T-helper 1 cell treated with Interleukin-12 subunit alpha and Interleukin-12 subunit beta and Interleukin-4 antibody, amounts not matched to agents 30 ng/mL and 1 ng/mL, for 36 hours (primary cell): ENCODE data around the gene WDR33. TPM values are rescaled to one million over a fixed set of nuclear protein-coding genes. Genes with fewer than 3 reads are reported as not detected.

Experiments
- intact Hi-C: fragments of 100-400 bp; cut with micrococcal nuclease; formaldehyde crosslinking; loops from one replicate; pipeline ENCODE4 v1.15.1; 2024
- total RNA-seq: library from RNA; stranded (reverse); gene quantifications from 2 replicates; pipeline ENCODE4 v1.2.3, GENCODE V29; 2022

Gene WDR33
- total RNA-seq, 1 donor from 2014 or later = 79.3 TPM

GRCh38 chr2:127675331-127676261 lies 135.4 kb downstream of the WDR33 start, which contains the start of gene LIMS2:
Gene LIMS2 (minus strand): TSS chr2:127675530. CDS start chr2:127675024, 506 bp downstream.
- intact Hi-C loops = no loop called here

- intact Hi-C loops = no loop called here
Measured at GRCh38 chr2:127674241-127675209, 136.4 kb downstream of the WDR33 start.

GRCh38 chr2:127673291-127674069 lies 137.5 kb downstream of the WDR33 start:
- intact Hi-C loops = no loop called here

GRCh38 chr2:127672341-127673224 lies 138.4 kb downstream of the WDR33 start:
- intact Hi-C loops = no loop called here

- intact Hi-C loops = no loop called here
Measured at GRCh38 chr2:127671557-127672302, 139.2 kb downstream of the WDR33 start.

GRCh38 chr2:127670957-127671290 lies 140.0 kb downstream of the WDR33 start:
- intact Hi-C loops = no loop called here

GRCh38 chr2:127670055-127670956 lies 140.7 kb downstream of the WDR33 start:
- intact Hi-C loops = no loop called here

- intact Hi-C loops = no loop called here
Measured at GRCh38 chr2:127669056-127669455, 141.9 kb downstream of the WDR33 start.

- intact Hi-C loops = no loop called here
Measured at GRCh38 chr2:127665267-127665893, 145.6 kb downstream of the WDR33 start.

- intact Hi-C loops = no loop called here
Measured at GRCh38 chr2:127664895-127665225, 146.1 kb downstream of the WDR33 start.

- intact Hi-C loops = no loop called here
Measured at GRCh38 chr2:127664065-127664894, 146.7 kb downstream of the WDR33 start.

- intact Hi-C loops = no loop called here
Measured at GRCh38 chr2:127663566-127664064, 147.4 kb downstream of the WDR33 start.

- intact Hi-C loops = no loop called here
Measured at GRCh38 chr2:127662937-127663565, 147.9 kb downstream of the WDR33 start.

GRCh38 chr2:127661949-127662510 lies 148.9 kb downstream of the WDR33 start:
- intact Hi-C loops = no loop called here

- intact Hi-C loops = no loop called here
Measured at GRCh38 chr2:127661072-127661649, 149.8 kb downstream of the WDR33 start.

GRCh38 chr2:127660291-127660578 lies 150.7 kb downstream of the WDR33 start:
- intact Hi-C loops = no loop called here
